HEK293T (cell line): Measurements from ENCODE around the gene ALKAL2.

Source experiments
- CTCF ChIA-PET: fragments of 350-600 bp; formaldehyde crosslinking; extraction: SDS; loops from one replicate; lab custom pipeline; 2021; ENCODE audit warnings: antibody characterized with exemption, inconsistent platforms; lab: Yijun Ruan, JAX
- POLR2A ChIA-PET: fragments of 350-600 bp; formaldehyde crosslinking; extraction: SDS; loops from one replicate; lab custom pipeline; 2020; ENCODE audit warnings: antibody characterized with exemption, inconsistent platforms; lab: Yijun Ruan, JAX
- DNase-seq: peaks from one replicate; pipeline ENCODE4 v3.0.0; 2012; ENCODE audit warnings: mixed read lengths; ENCODE audit errors: extremely low spot score
- ARNT ChIP-seq: fragments of 450-650 bp; IDR thresholded peaks from 2 replicates; pipeline ENCODE4 v1.6.1; 2017; ENCODE audit warnings: mild to moderate bottlenecking
- BHLHE40 ChIP-seq: fragments of 450-650 bp; IDR thresholded peaks from 2 replicates; pipeline ENCODE4 v1.6.1; 2016; ENCODE audit warnings: mild to moderate bottlenecking, moderate library complexity, borderline replicate concordance
- CTBP1 ChIP-seq: fragments of 450-650 bp; IDR thresholded peaks from 2 replicates; pipeline ENCODE4 v1.6.1; 2016; ENCODE audit warnings: borderline replicate concordance
- ELF4 ChIP-seq: fragments of 450-650 bp; IDR thresholded peaks from 2 replicates; pipeline ENCODE4 v1.6.1; 2017; ENCODE audit warnings: antibody characterized with exemption
- FOXA1 ChIP-seq: fragments of 450-650 bp; IDR thresholded peaks from 2 replicates; pipeline ENCODE4 v1.6.1; 2016; ENCODE audit warnings: mild to moderate bottlenecking
- FOXK2 ChIP-seq: fragments of 450-650 bp; IDR thresholded peaks from 2 replicates; pipeline ENCODE4 v1.6.1; 2016; ENCODE audit warnings: mild to moderate bottlenecking
- FOXM1 ChIP-seq: fragments of 450-650 bp; IDR thresholded peaks from 2 replicates; pipeline ENCODE4 v1.6.1; 2017; ENCODE audit warnings: mild to moderate bottlenecking, borderline replicate concordance
- HDGF ChIP-seq: fragments of 450-650 bp; IDR thresholded peaks from 2 replicates; pipeline ENCODE4 v1.6.1; 2017; ENCODE audit warnings: antibody characterized with exemption, borderline replicate concordance
- L3MBTL2 ChIP-seq: fragments of 450-650 bp; conservative IDR thresholded peaks from 2 replicates; pipeline ENCODE4 v1.6.1; 2016; ENCODE audit warnings: mild to moderate bottlenecking
- LEF1 ChIP-seq: fragments of 450-650 bp; IDR thresholded peaks from 2 replicates; pipeline ENCODE4 v1.6.1; 2017; ENCODE audit warnings: mild to moderate bottlenecking, borderline replicate concordance
- NFRKB ChIP-seq: fragments of 450-650 bp; IDR thresholded peaks from 2 replicates; pipeline ENCODE4 v1.6.1; 2016; ENCODE audit warnings: mild to moderate bottlenecking, moderate library complexity
- PKNOX1 ChIP-seq: fragments of 450-650 bp; IDR thresholded peaks from 2 replicates; pipeline ENCODE4 v1.6.1; 2016
- SP1 ChIP-seq: fragments of 450-650 bp; IDR thresholded peaks from 2 replicates; pipeline ENCODE4 v1.6.1; 2017
- SUZ12 ChIP-seq: fragments of 450-650 bp; IDR thresholded peaks from 2 replicates; pipeline ENCODE4 v1.6.1; 2016; ENCODE audit warnings: mild to moderate bottlenecking
- TARDBP ChIP-seq: fragments of 450-650 bp; IDR thresholded peaks from 2 replicates; pipeline ENCODE4 v1.6.1; 2016
- ZNF384 ChIP-seq: fragments of 450-650 bp; IDR thresholded peaks from 2 replicates; pipeline ENCODE4 v1.6.1; 2016

Gene ALKAL2

DNA sequence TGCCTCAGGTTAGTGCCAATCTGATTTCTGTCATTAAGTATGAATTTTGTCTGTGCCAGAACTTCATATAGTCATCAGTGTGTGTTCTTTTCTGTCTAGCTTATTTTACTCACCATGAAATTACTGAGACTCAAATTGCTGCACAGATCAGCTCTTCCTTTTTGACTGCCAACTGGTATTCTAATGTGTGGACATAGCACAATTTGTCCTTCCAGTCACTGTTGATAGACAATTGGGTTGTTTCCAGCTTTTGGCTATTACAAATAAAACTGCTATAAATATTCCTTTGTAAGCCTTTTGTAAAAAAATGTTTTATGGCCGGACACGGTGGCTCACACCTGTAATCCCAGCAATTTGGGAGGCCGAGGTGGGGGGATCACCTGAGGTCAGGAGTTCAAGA, 31.8 kb downstream of the ALKAL2 start:
- ChIA-PET CTCF (interaction anchor here (1.1 kb wide), 1 partner anchor 9 kb away, joined by 4 read pairs; no protein-coding TSS in a partner anchor), POLR2A (no interaction called here)
- no peak for DNase-seq
- TF ChIP-seq PKNOX1, result no peak
- no peak for TF ChIP-seq ARNT

DNA sequence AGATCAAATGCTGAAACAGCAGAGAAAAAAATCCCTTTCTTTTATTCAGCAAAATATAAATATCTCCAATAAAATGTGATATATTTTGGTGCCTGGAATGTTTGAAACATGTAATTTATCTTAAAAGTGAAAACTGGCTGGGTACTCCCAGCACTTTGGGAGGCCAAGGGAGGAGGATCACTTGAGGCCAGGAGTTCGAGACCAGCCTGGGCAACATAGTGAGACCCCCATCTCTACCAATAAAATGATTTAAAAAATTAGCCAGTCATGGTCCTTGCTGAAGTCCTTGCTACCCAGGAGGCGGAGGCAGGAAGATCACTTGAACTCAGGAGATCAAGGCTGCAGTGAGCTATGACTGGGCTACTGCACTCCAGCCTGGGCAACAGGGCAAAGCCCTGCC, 32.7 kb downstream of the ALKAL2 start:
- ChIA-PET POLR2A (no interaction called here), CTCF (interaction anchor here (1.1 kb wide), 1 partner anchor 9 kb away, joined by 4 read pairs; no protein-coding TSS in a partner anchor)
- no peak for DNase-seq
- TF ChIP-seq ZNF384 (no peak), SP1 (no peak), ELF4 (no peak), ARNT (no peak)

GRCh38 chr2:254241-254640, 33.6 kb downstream of the ALKAL2 start:
- TF ChIP-seq SP1 (no peak), LEF1 (no peak), SUZ12 (no peak), BHLHE40 (no peak), ARNT (no peak), HDGF (no peak), ELF4 (no peak), FOXK2 (no peak), TARDBP (no peak), CTBP1 (no peak), L3MBTL2 (no peak), ZNF384 (no peak), FOXM1 (no peak), NFRKB (no peak), PKNOX1 (no peak)
- CTCF ChIA-PET, result no interaction called here
- no peak for DNase-seq
- POLR2A ChIA-PET, result no interaction called here

GRCh38 chr2:253202-253638, 34.7 kb downstream of the ALKAL2 start:
- no peak for DNase-seq
- POLR2A ChIA-PET, result no interaction called here
- CTCF ChIA-PET, result no interaction called here
- no peak for TF ChIP-seq FOXM1

GRCh38 chr2:252001-252602, 35.8 kb downstream of the ALKAL2 start:
- CTCF ChIA-PET, result no interaction called here
- TF ChIP-seq TARDBP (no peak), LEF1 (no peak), ELF4 (no peak), NFRKB (no peak), FOXA1 (no peak), L3MBTL2 (no peak), HDGF (no peak), ZNF384 (no peak), CTBP1 (no peak), BHLHE40 (no peak), FOXM1 (no peak), PKNOX1 (no peak), SP1 (no peak), FOXK2 (no peak), ARNT (no peak), SUZ12 (no peak)
- no peak for DNase-seq
- POLR2A ChIA-PET, result no interaction called here

- TF ChIP-seq ARNT (no peak), CTBP1 (no peak), TARDBP (no peak), LEF1 (no peak), FOXK2 (no peak), HDGF (no peak), FOXM1 (no peak), NFRKB (no peak), ZNF384 (no peak), BHLHE40 (no peak), PKNOX1 (no peak), L3MBTL2 (no peak)
- ChIA-PET POLR2A (no interaction called here), CTCF (no interaction called here)
- DNase-seq, result no peak
These were observed 38.3 kb downstream of the ALKAL2 start for GRCh38 chr2:249538-250042.
